Trophoblast cell (in vitro differentiated cells and primary cell): ENCODE results near the gene NUDT19.
"Not testable (repeated sequence)": the region's sequence is repeated elsewhere in the genome, so short reads cannot be mapped to it uniquely, and the experiment has no call there.

Experiments used
- DNase-seq, 2 donors: peaks; one replicate each; pipeline ENCODE4 v3.0.0-alpha.2; 2016
- H2AFZ ChIP-seq: 2 replicates; pipeline ENCODE4 v1.6.1; 2013; ENCODE audit warnings: low read length, moderate library complexity, mild to moderate bottlenecking; ENCODE audit not compliant: insufficient read depth, poor library complexity
- H2AK5ac ChIP-seq: 2 replicates; pipeline ENCODE4 v1.6.1; 2013; ENCODE audit warnings: mild to moderate bottlenecking, low read length
- H2BK120ac ChIP-seq: 2 replicates; pipeline ENCODE4 v1.6.1; 2013; ENCODE audit warnings: low read length, mild to moderate bottlenecking, moderate library complexity; ENCODE audit not compliant: insufficient read depth, poor library complexity
- H2BK12ac ChIP-seq: 2 replicates; pipeline ENCODE4 v1.6.1; 2013; ENCODE audit warnings: mild to moderate bottlenecking, low read length, moderate library complexity
- H2BK5ac ChIP-seq: 2 replicates; pipeline ENCODE4 v1.6.1; 2013; ENCODE audit warnings: low read length, low read depth, moderate library complexity, mild to moderate bottlenecking; ENCODE audit not compliant: poor library complexity
- H3K14ac ChIP-seq: 2 replicates; pipeline ENCODE4 v1.6.1; 2013; ENCODE audit warnings: mild to moderate bottlenecking, low read length
- H3K18ac ChIP-seq: 2 replicates; pipeline ENCODE4 v1.6.1; 2013; ENCODE audit warnings: mild to moderate bottlenecking, low read length
- H3K23ac ChIP-seq: 2 replicates; pipeline ENCODE4 v1.6.1; 2013; ENCODE audit warnings: low read length
- H3K27ac ChIP-seq: 2 replicates; pipeline ENCODE4 v1.5.1; 2013; ENCODE audit warnings: low read depth, mild to moderate bottlenecking, inconsistent platforms, low read length, moderate library complexity
- H3K27me3 ChIP-seq: 2 replicates; pipeline ENCODE4 v1.6.1; 2013; ENCODE audit warnings: inconsistent platforms, mild to moderate bottlenecking, low read length, moderate library complexity; ENCODE audit not compliant: insufficient read depth
- H3K36me3 ChIP-seq, 2 experiments: 1 replicate in 1 of 2; 2 replicates in 1 of 2; pipeline ENCODE4 v1.6.1; 2013; ENCODE audit warnings: low read length in 2 of 2, mild to moderate bottlenecking in 2 of 2, moderate library complexity in 1 of 2; ENCODE audit not compliant: insufficient read depth in 2 of 2, control insufficient read depth in 1 of 2
- H3K4ac ChIP-seq: 2 replicates; pipeline ENCODE4 v1.6.1; 2013; ENCODE audit warnings: low read depth, mild to moderate bottlenecking, low read length, moderate library complexity
- H3K4me1 ChIP-seq, 2 experiments: 1 replicate in 1 of 2; 2 replicates in 1 of 2; pipeline ENCODE4 v1.6.1; 2013; ENCODE audit warnings: low read length in 2 of 2, mild to moderate bottlenecking in 2 of 2, moderate library complexity in 1 of 2; ENCODE audit not compliant: insufficient read depth in 2 of 2, control insufficient read depth in 1 of 2
- H3K4me2 ChIP-seq: 2 replicates; pipeline ENCODE4 v1.6.1; 2013; ENCODE audit warnings: inconsistent platforms, mild to moderate bottlenecking, low read length, moderate library complexity
- H3K4me3 ChIP-seq: 2 replicates; pipeline ENCODE4 v1.5.1; 2013; ENCODE audit warnings: mild to moderate bottlenecking, low read depth, low read length, inconsistent platforms
- H3K79me1 ChIP-seq: one replicate; pipeline ENCODE4 v1.6.1; 2013; ENCODE audit warnings: low read length
- H3K79me2 ChIP-seq: 2 replicates; pipeline ENCODE4 v1.6.1; 2013; ENCODE audit warnings: low read length, mild to moderate bottlenecking; ENCODE audit not compliant: control insufficient read depth, insufficient read depth, poor library complexity
- H3K9ac ChIP-seq: 2 replicates; pipeline ENCODE4 v1.6.1; 2013; ENCODE audit warnings: mild to moderate bottlenecking, low read length
- H3K9me3 ChIP-seq: 2 replicates; pipeline ENCODE4 v1.6.1; 2013; ENCODE audit warnings: low read depth, mild to moderate bottlenecking, control low read depth, inconsistent platforms, low read length; ENCODE audit not compliant: insufficient read depth
- H4K12ac ChIP-seq: 2 replicates; pipeline ENCODE4 v1.6.1; 2013; ENCODE audit warnings: low read depth, mild to moderate bottlenecking, low read length, moderate library complexity
- H4K8ac ChIP-seq: 2 replicates; pipeline ENCODE4 v1.6.1; 2013; ENCODE audit warnings: low read depth, mild to moderate bottlenecking, low read length, moderate library complexity
- H4K91ac ChIP-seq: one replicate; pipeline ENCODE4 v1.6.1; 2013; ENCODE audit warnings: low read depth, mild to moderate bottlenecking, low read length, moderate library complexity
- WGBS: extraction: QIAGEN DNeasy Blood & Tissue Kit; methylation state at CpG from one replicate; pipeline ENCODE4 v1.1.7; 2013; ENCODE audit warnings: missing lambda C conversion rate; ENCODE audit not compliant: insufficient read length, insufficient coverage; ENCODE audit errors: extremely low coverage; 5-methylcytosine and 5-hydroxymethylcytosine counted together

NUDT19 gene

GRCh38 chr19:32692727-32693061 is 1.1 kb downstream of the NUDT19 start:
- no CpG with 5 or more reads among the region's 7 CpGs for WGBS
- Histone ChIP-seq H3K79me2 (peaks cover 5% of the 10 kb centered on the region), H4K91ac (peak overlapping the region; percentile 74), H3K14ac (peak overlapping the region; percentile 73), H2BK120ac (peak overlapping the region; percentile 48), H4K8ac (peak overlapping the region; percentile 78), H3K79me1 (peaks cover 10% of the 10 kb centered on the region), H3K4me1 (peaks cover 9 to 12% of the 10 kb centered on the region in 2 experiments), H3K27me3 (no peaks in the 10 kb centered on the region), H3K36me3 (no peaks in the 10 kb centered on the region), H3K18ac (peak overlapping the region; percentile 55), H3K9ac (no peak overlapping the region), H3K4ac (peak overlapping the region; percentile 49), H2AFZ (no peak overlapping the region), H3K9me3 (no peaks in the 10 kb centered on the region), H3K4me3 (no peak overlapping the region), H3K27ac (no peak overlapping the region), H2BK5ac (no peak overlapping the region), H4K12ac (peak overlapping the region; percentile 61), H2AK5ac (peak overlapping the region; percentile 84), H3K4me2 (peak overlapping the region; percentile 78), H2BK12ac (no peak overlapping the region), H3K23ac (no peak overlapping the region)
- no peak for DNase-seq

GRCh38 chr19:32693151-32694108 is 1.8 kb downstream of the NUDT19 start:
- no CpG with 5 or more reads among the region's 20 CpGs for WGBS

GRCh38 chr19:32694316-32694715 is 2.7 kb downstream of the NUDT19 start:
- not testable (repeated sequence) for H4K8ac ChIP-seq, H3K14ac ChIP-seq, H2BK12ac ChIP-seq, H2AK5ac ChIP-seq, H3K36me3 ChIP-seq, H2AFZ ChIP-seq, H2BK120ac ChIP-seq, H2BK5ac ChIP-seq, H4K91ac ChIP-seq, H3K79me2 ChIP-seq, H3K18ac ChIP-seq, H3K9me3 ChIP-seq, H3K4ac ChIP-seq, H4K12ac ChIP-seq, H3K9ac ChIP-seq, H3K27me3 ChIP-seq, H3K4me3 ChIP-seq, H3K23ac ChIP-seq, H3K27ac ChIP-seq
- peak; percentile 27 to 66 for DNase-seq
- Histone ChIP-seq H3K79me1 (peaks cover 10% of the 10 kb centered on the region), H3K4me2 (peak overlapping the region; percentile 48), H3K4me1 (peaks cover 9 to 12% of the 10 kb centered on the region in 2 experiments)
- WGBS: no CpG with 5 or more reads among the region's 2 CpGs

More at GRCh38 chr19:32693151-32694108, 1.8 kb downstream of the NUDT19 start:
- H3K14ac ChIP-seq, H4K8ac ChIP-seq, H3K9ac ChIP-seq, H2BK12ac ChIP-seq, H3K79me2 ChIP-seq, H3K27ac ChIP-seq, H3K27me3 ChIP-seq, H2BK120ac ChIP-seq, H3K36me3 ChIP-seq, H2BK5ac ChIP-seq, H3K4me3 ChIP-seq, H4K91ac ChIP-seq, H3K4ac ChIP-seq, H3K18ac ChIP-seq, H3K23ac ChIP-seq, H2AFZ ChIP-seq, H3K9me3 ChIP-seq, H2AK5ac ChIP-seq, H4K12ac ChIP-seq, DNase-seq: not testable (repeated sequence)
- peak overlapping the region; percentile 20 for H3K4me2 ChIP-seq
- H3K4me1 ChIP-seq: peaks cover 9 to 12% of the 10 kb centered on the region in 2 experiments
- H3K79me1 ChIP-seq: peaks cover 10% of the 10 kb centered on the region

- H3K27me3 ChIP-seq, DNase-seq, H4K91ac ChIP-seq, H4K12ac ChIP-seq, H2BK12ac ChIP-seq, H2AFZ ChIP-seq, H2AK5ac ChIP-seq, H3K9me3 ChIP-seq, H4K8ac ChIP-seq, H3K36me3 ChIP-seq, H3K23ac ChIP-seq, H3K79me2 ChIP-seq, H2BK120ac ChIP-seq, H3K18ac ChIP-seq, H3K9ac ChIP-seq, H3K4me2 ChIP-seq, H3K14ac ChIP-seq, H2BK5ac ChIP-seq, H3K27ac ChIP-seq, H3K4ac ChIP-seq, H3K4me3 ChIP-seq: not testable (repeated sequence)
- H3K79me1 ChIP-seq: peaks cover 10% of the 10 kb centered on the region
- peaks cover 9 to 12% of the 10 kb centered on the region in 2 experiments for H3K4me1 ChIP-seq
- WGBS: no CpG with 5 or more reads among the region's 2 CpGs
Measured at GRCh38 chr19:32694851-32695250, 3.2 kb downstream of the NUDT19 start.
